ENCODE results near the gene LMX1B. TPM values are rescaled to one million over a fixed set of nuclear protein-coding genes. Genes with fewer than 3 reads are reported as not detected.

Gene LMX1B
- total RNA-seq, 1 donor from 2014 or later: not detected

DNA sequence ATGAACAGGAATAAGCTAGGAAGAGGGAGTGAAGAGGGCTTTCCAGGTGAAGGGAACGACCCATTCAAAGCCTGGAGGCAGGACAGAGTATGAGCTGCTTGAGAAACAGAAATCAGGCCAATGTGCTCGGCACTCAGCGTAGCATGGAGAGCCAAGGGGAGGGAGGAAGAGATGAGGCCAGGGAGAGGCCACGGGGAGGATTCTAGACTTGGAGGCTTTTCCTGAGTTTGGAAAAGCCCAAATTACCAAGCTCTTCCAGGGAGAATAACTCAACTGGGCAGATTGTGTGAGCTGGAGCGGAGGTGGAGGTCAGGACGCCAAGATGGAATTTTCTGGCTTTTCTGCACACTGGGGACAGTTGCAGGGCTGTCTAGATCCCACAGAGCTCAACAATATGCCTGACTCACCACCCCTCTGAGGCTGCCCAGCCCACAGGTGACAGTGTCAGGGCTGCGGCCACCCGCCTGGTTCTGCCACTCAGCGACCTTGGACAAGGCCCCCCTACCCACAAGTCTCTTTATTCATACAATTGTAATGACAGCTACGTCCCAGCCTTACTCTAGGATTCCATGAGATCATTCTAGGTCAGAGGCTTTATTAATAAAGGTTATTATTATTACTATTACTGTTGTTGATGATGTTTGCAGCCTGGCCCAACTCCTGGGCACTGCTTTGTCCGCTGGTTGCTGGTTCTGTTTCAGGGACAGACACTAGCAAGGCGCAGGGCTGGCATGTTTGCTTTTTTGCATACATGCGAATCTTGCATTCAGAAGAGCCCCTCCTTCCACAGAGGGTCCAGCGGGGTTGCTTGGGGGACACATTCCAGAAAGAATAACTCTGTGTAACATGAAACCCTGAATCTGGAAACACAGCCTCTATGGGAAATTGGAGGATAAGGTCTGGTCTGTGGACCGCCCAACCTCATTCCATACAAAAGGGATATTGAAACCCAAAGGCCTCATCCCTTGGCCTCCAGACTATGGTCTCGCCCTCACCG is 9.4 kb upstream of the LMX1B start:
- DNase-seq (ENCODE audit: low spot score): no peak

GRCh38 chr9:126605792-126606482 is 7.8 kb upstream of the LMX1B start:
- DNase-seq (ENCODE audit: low spot score): no peak

DNA sequence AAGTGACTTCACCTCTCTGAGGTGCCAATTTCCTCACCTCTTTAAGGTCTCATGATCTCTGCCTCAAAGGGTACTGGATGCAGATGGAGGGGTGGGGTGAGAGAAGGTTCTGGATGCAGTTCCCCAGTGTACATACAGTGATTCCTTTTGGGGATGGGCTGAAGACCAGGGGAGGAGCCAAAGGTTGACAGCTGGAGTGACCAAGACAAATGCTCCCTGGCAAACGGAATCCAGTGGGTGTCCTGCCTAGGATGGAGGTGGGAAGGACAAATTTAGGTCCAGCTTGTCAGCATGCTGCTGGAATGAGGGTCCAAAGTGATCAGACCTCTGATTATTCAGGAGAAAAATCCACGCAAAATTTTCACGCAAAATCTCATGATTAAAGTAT is 7.3 kb upstream of the LMX1B start:
- no peak for DNase-seq (ENCODE audit: low spot score)

DNA sequence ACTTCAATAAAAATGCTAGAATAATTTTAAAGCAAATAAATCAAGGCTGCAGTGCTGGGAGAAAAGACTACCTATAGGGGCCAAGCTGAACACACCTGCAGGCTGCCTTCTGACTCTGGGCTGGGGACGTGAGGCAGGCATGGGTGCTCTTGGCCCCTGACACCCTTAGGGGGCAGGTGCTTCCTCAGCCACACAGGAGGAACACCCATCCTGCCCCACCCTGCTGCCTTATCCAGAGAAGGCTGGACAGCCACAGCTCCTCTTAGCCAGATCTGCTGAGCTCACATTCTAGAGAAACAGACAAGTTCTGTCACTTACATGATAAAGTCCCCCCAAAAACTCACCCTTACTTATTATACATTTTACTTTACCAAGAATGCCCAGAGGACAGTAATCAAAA is 6.6 kb upstream of the LMX1B start:
- DNase-seq (ENCODE audit: low spot score): no peak

DNA sequence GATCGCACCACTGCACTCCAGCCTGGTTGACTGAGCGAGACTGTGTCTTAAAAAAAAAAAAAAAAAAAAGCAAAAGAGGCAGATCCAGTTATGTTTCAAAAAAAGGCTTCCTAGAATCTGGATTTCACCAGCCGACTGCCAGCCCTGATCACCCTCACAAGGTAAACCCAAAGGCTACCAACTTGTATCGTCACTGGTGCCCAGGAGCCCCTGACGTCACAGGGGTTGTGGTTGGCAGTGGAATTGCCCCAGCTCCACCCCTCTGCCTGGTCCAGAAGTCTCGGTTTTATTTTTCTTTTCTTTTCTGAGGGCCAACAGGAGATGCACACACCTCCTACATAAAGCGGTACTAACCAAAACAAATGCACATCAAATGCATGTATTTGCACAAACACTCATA is 6.0 kb upstream of the LMX1B start:
- DNase-seq (ENCODE audit: low spot score): no peak

DNA sequence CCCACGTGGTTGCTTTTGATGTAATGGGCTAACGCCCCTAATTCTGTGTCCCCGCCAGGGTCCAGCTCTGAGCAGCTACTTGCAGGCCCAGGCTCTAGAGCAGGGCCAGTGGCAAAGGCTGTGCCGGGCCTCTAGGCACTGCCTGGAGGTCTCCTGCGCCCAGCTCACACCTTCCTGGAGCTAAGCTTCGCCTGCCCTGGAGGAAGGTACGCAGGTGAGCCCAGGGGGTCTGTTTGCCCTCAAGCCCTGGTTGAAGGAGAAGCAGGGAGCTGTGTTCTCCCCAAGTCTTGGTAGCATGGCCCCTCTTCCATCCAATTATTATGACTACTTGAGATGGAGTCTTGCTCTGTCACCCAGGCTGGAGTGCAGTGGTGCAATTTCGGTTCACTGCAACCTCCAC is 5.2 kb upstream of the LMX1B start:
- no peak for DNase-seq (ENCODE audit: low spot score)

- DNase-seq (ENCODE audit: low spot score): no peak
These were observed 4.5 kb upstream of the LMX1B start for GRCh38 chr9:126609191-126609590.

DNA sequence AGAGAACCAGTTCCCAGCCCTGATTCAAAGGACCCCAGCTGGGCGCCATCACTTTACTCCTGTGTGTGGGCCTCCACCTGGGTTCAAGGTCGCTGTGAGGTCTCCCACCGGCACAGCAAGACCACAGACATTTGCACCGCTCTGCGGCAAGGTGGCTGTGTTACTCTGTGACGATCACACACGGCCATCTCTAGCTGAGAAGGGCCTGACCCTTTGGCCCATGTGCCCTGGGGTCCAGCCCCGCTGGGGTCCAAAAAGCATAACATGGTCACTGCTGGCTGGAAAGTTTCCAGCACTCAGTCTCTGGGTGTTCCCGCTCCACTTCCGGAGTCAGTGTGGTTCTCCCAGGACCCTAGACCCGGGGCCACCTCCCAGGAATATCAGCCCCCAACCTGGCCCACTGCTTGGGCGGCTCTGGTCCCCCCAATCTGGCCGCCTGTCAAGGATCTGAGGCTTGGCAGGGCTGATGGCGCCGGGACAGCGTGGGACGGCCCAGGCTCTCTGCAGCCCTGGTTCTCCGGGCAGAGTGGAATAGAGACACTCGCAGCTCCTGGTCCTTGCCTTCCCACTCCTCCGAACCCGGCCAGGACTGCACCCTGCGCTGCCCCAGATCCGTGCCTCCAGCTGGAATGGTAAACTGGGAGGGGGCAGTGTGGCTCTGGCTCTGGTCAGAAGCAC is 3.9 kb upstream of the LMX1B start:
- DNase-seq (ENCODE audit: low spot score): no peak

GRCh38 chr9:126611193-126611591 is 2.5 kb upstream of the LMX1B start:
- DNase-seq (ENCODE audit: low spot score): no peak

DNA sequence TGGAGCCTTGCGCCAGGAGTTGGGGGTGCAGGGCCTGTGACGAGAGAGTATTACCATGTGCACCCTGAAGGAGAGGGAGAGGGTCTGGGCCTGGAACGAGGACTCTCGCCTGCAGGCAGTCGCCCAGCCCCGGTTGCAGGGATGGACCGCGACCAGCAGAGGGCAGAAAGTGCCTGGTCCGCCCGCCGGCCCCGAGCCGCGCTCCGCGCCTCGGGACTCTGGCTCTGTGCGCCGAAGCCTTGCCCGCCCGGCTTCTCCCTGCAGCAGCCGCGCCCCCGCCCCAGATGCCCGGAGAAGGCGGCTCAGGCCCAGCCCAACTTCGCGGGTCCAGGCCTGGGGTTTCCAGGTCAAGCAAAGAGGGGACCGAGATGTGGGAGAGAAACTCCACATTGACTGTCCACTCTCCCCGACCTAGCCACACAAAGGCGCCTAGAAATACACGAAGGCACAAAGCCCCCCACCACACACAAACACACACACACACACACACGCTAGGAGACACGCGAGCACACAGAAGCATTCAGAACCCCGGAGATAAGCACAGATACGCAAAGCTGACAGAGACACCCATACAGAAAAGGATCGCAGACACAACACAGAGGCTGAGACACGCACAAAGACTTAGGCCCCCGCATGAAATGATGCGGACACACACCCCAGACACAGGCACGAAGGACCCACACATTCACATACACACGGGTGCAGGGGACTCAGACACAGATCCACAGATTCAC is 2.0 kb upstream of the LMX1B start:
- DNase-seq (ENCODE audit: low spot score): peak; percentile 54

DNA sequence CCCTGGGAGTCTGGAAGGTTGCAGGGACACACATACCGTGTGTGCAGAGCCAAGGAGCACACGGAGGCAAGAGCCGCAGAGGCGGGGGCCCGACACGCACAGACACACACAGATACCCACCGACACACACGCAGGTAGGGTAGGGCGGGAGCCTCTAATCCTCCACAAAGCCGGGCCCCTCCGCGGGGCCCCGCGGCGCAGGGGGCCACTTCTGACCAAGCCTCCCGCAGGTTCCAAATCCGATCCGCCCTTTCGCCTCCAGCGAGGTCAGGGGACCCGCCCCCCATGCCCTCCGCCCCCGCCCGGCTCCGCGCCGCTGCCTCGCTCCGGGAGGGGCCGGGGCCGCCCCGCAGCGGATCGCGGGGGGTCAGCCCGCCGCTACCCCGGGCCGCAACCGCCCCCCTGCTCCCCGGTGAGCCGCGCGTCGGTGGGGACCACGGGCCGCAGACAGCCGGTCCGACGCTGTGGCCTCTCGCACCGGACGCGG is 1.4 kb upstream of the LMX1B start:
- no peak for DNase-seq (ENCODE audit: low spot score)

DNA sequence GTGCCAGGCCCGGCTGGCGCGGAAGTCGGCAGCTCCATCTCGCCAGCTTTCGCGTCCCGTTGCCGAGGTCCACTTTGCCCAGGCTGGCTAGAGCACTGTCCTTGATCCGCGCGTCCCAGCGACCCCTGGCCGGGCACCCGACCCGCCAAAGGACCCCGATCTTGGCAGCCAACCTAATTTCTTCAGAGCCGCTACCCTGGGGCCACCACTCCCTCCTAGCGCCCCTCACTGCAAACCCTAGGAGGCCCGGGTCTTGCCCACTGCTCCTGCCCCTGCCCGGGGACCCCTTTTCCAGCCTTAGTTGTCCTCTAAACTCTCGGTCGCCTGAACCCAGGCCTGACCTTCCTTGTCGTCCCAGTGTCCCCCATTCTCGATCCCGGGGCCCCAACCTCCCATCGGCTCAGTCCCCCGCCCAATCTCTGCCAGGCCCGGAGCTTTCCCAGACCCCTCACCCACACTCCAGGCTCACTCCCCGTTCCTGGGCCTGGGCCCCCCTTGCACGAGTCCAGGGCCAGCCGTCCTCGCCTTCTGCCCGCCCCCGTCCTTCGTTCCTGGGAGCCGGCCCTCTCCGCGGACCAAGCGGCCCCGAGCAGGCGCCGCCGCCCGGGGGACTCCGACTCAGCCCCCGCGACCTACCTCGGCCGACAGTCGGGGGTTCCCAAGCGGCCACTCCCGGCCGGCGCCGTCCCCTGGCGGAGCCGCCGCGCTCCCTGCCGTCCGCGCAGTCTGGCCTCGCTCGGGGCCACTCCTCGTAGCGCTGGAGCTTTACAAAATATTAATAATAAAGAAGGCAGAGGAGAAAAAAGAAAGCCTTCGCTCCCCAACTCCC is 701 bp upstream of the LMX1B start:
- no peak for DNase-seq (ENCODE audit: low spot score)

GRCh38 chr9:126614088-126614454 is 343 bp downstream of the LMX1B start:
- DNase-seq (ENCODE audit: low spot score): no peak

GRCh38 chr9:126614455-126615244 is 922 bp downstream of the LMX1B start:
- no peak for DNase-seq (ENCODE audit: low spot score)

DNA sequence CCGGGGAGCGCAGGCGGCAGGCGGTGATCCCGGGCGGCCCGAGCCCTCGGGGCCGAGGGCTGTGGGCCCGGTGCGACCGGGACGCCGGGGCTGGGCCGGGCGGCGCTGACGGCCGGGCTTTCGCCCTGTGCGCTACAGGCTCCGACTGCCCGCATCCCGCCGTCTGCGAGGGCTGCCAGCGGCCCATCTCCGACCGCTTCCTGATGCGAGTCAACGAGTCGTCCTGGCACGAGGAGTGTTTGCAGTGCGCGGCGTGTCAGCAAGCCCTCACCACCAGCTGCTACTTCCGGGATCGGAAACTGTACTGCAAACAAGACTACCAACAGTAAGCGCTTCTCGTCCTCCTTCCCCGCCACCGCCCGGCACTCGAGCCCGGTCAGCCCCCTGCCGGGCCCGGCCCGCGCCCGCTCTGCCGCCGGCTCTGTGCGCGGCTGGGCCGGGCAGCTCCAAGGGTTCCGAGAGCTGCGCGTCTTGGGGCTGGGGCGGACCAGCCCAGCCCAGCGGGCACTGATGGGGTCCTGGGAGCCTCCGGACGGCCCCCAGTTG is 1.6 kb downstream of the LMX1B start:
- peak; percentile 28 for DNase-seq (ENCODE audit: low spot score)

DNA sequence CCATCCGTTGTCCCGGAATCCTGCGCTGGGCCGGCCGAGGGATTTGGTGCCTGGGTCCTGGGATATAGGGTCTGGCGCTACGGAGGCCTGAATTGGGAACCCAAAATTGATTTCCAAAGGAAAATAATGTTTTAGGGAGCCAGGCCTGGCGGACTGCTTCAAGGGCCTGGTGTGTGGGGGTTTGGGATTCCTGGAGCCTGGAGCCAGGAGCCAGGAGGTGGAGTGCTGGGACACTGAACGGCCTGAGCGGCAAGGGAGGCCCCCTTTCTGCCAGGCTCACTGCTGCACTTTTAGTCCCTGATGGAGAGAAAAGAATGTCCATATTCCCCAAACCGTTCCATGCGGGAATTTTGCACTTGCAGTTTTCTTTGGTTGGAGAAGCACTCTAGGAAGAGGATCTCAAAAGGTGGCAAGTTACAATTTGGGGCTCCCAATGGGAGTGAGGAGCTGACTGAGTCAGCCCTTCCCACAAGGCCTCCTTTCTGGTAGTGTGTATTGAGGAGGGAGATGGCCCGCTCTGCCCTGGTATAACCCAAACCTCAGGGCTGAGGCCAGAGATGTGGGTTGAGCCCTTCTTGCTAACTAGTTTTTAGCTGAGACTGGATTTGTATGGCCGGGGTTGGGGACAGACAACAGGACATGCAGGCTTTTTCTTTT is 2.2 kb downstream of the LMX1B start:
- no peak for DNase-seq (ENCODE audit: low spot score)

DNA sequence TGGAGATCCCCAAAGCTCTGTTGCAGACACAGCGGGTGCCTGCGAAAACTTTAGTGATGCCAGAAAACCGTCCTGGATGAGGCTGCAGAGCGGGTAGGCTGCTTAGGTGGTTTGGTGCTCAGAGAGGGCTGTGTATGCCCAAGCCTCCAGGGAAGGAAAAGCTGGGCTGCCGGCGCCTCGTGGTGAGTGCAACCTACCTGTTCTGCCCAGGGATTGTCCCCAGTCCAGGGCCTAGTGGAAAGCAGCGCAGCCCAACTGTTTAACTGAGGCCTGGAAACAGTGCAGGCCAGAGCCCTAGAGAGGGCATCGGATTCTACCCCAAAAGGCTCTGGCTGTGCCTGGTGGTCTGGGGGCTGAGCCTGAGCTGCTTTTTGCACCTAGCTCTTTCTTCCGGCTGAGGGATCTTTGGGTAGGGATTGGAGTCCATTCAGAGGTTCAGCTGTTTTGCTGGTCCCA is 2.8 kb downstream of the LMX1B start:
- DNase-seq (ENCODE audit: low spot score): no peak

DNA sequence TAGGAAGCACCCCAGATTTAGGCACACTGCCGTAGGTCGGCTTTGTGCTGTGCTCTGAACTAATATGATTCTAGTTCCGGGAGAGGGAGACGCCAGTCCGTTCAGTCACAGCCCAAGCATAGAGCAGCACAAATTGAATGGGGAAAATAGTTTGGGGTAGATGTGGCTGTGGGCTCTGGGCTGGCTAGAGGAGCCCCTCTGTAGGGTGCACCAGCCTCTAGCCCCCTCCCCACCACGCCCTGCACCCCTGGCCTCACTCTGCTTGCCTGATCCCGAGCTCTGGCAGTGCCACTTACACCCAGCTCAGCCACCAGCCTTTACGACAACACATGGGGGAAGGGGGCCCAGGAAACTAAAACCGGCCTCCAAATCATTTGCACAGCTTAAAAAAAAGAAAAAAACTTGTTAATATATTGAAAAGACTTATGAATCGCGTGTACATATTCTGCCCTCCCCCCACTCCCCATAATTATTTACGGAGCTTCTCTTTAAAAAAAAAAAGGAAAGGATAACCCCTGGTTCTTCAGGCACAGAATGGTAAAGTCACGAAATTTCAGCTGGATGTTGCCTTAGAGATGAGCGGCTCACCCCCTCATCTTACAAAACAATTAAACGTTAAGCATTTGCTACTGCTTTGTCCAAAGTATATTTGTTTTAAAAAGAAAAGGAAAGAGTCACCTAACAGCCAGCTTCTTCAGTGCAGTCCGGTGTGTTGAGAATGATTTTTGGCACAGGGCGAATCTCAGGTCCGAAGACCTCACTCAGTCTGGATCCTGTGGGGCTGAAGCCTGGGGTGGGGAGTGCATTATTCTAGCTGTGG is 3.5 kb downstream of the LMX1B start:
- no peak for DNase-seq (ENCODE audit: low spot score)

Measured in umbilical cord (tissue), 2 donors.